Activated CD4-positive, alpha-beta memory T cell treated with anti-CD3 and anti-CD28 coated beads, Interleukin-2, amount 10 ng/mL, durations not matched to agents 7 days and 5 days (primary cell): Measurements from ENCODE around the gene RPAIN. TPM values are rescaled to one million over a fixed set of nuclear protein-coding genes. Genes with fewer than 3 reads are reported as not detected.

Source experiments
- CTCF ChIA-PET: fragments of 350-600 bp; sonication (Branson Sonifier 250); formaldehyde crosslinking; loops from one replicate; lab custom pipeline; 2021; ENCODE audit warnings: antibody characterized with exemption, inconsistent platforms; lab: Charles Lee
- POLR2A ChIA-PET: fragments of 350-600 bp; sonication (Branson Sonifier 250); formaldehyde crosslinking; loops from one replicate; lab custom pipeline; 2021; ENCODE audit warnings: antibody characterized with exemption; lab: Charles Lee
- DNase-seq: peaks from one replicate; pipeline ENCODE4 v3.0.0-alpha.2; 2020
- H3K27ac Mint-ChIP-seq: one replicate; pipeline ENCODE4 v1.8.0; 2021; ENCODE audit warnings: mild to moderate bottlenecking, mixed read lengths
- H3K27me3 Mint-ChIP-seq: one replicate; pipeline ENCODE4 v1.8.0; 2021; ENCODE audit warnings: mixed read lengths
- H3K36me3 Mint-ChIP-seq: one replicate; pipeline ENCODE4 v1.8.0; 2021; ENCODE audit warnings: low read depth, mixed read lengths
- H3K4me1 Mint-ChIP-seq: one replicate; pipeline ENCODE4 v1.8.0; 2021; ENCODE audit warnings: mixed read lengths
- H3K4me3 Mint-ChIP-seq: one replicate; pipeline ENCODE4 v1.8.0; 2021; ENCODE audit warnings: mild to moderate bottlenecking, mixed read lengths
- H3K9me3 Mint-ChIP-seq: one replicate; pipeline ENCODE4 v1.8.0; 2021; ENCODE audit warnings: mixed read lengths
- total RNA-seq, 2 experiments: library from RNA; stranded (reverse); gene quantifications; one replicate each; pipeline ENCODE4 v1.2.3, GENCODE V29; 2021

RPAIN gene
- total RNA-seq, 2 experiments from 2014 or later = 49.5 to 52.2 TPM

DNA sequence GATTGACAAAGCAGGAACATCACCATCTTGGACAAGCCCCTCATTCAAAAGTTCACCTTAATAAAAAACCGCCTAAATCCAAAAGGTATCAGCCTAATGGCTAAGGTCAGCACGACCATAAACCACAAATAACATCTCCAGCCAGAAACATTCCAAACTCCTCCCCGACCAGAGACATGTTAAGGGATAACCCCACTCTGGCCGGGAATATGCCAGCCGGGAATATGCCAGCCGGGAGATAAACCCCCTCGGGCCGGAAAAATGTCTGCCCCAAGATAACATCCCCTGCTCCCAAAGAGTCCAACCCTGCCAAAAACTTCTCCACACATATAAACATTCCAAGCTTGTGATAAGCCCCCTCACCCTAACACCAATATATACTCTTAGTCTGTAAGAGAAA, 47.4 kb downstream of the RPAIN start:
- H3K27ac Mint-ChIP-seq = peak overlapping the region; percentile 32
- peaks cover 12% of the 10 kb centered on the region for H3K36me3 Mint-ChIP-seq
- H3K4me1 Mint-ChIP-seq = peaks cover 44% of the 10 kb centered on the region
- H3K9me3 Mint-ChIP-seq = no peaks in the 10 kb centered on the region
- POLR2A ChIA-PET = interaction anchor here (1.1 to 3.0 kb wide), 6 partner anchors 12 to 276 kb away, joined by 4 to 46 read pairs (median 14); partner anchors contain the start of genes C1QBP, DERL2, MIS12 and NUP88
- peak overlapping the region; percentile 84 for H3K4me3 Mint-ChIP-seq
- DNase-seq = no peak
- CTCF ChIA-PET = interaction anchor here (1.4 to 2.8 kb wide), 3 partner anchors 18 to 28 kb away, joined by 3 to 21 read pairs (median 5); partner anchors contain the start of genes C1QBP, DERL2 and MIS12
- no peaks in the 10 kb centered on the region for H3K27me3 Mint-ChIP-seq

GRCh38 chr17:5468075-5468473, 48.1 kb downstream of the RPAIN start:
- Mint-ChIP-seq H3K4me3 (peak overlapping the region; percentile 84), H3K27ac (peak overlapping the region; percentile 32), H3K9me3 (no peaks in the 10 kb centered on the region), H3K36me3 (peaks cover 13% of the 10 kb centered on the region), H3K27me3 (no peaks in the 10 kb centered on the region), H3K4me1 (peaks cover 44% of the 10 kb centered on the region)
- CTCF ChIA-PET = interaction anchor here (1.1 to 2.8 kb wide), 2 partner anchors 18 to 29 kb away, joined by 4 to 21 read pairs; partner anchors contain the start of genes C1QBP, DERL2 and MIS12
- POLR2A ChIA-PET = interaction anchor here (1.1 to 3.0 kb wide), 9 partner anchors 11 to 276 kb away, joined by 3 to 46 read pairs (median 7); partner anchors contain the start of genes C1QBP, DERL2, MIS12 and NUP88
- peak; percentile 19 for DNase-seq

GRCh38 chr17:5472511-5472910, 52.5 kb downstream of the RPAIN start:
- H3K27ac Mint-ChIP-seq = no peak overlapping the region
- POLR2A ChIA-PET = no interaction called here
- DNase-seq = no peak
- H3K9me3 Mint-ChIP-seq = no peaks in the 10 kb centered on the region
- H3K27me3 Mint-ChIP-seq = no peaks in the 10 kb centered on the region
- peaks cover 42% of the 10 kb centered on the region for H3K36me3 Mint-ChIP-seq
- H3K4me1 Mint-ChIP-seq = peaks cover 17% of the 10 kb centered on the region
- H3K4me3 Mint-ChIP-seq = no peak overlapping the region
- CTCF ChIA-PET = no interaction called here

GRCh38 chr17:5473906-5474305, 53.9 kb downstream of the RPAIN start:
- DNase-seq = no peak
- Mint-ChIP-seq H3K36me3 (peaks cover 55% of the 10 kb centered on the region), H3K9me3 (no peaks in the 10 kb centered on the region), H3K27ac (no peak overlapping the region), H3K4me3 (no peak overlapping the region), H3K27me3 (no peaks in the 10 kb centered on the region), H3K4me1 (peaks cover 11% of the 10 kb centered on the region)
- ChIA-PET CTCF (interaction anchor here (1.0 to 1.2 kb wide), 2 partner anchors 35 to 81 kb away, joined by 5 read pairs; partner anchors contain the start of gene C1QBP), POLR2A (interaction anchor here (2.4 kb wide), 1 partner anchor 12 kb away, joined by 11 read pairs; the partner anchor contains the start of genes DERL2 and MIS12)

DNA sequence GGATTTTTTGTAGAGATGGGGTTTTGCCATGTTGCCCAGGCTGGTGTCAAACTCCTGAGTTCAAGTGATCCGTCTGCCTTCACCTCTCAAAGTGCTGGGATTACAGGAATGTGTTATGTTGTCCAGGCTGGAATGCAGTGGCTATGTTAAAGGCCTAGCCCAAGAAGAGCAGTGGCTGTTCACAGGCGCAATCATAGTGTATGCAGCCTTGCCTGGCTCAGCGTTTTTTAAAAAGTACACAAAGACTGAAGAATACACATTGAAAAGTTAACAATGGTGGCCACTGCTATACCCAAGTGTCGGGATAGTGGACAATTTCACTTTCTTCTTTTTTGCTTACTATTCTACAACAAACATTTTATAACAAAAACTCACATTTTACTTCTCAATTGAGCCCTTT, 59.0 kb downstream of the RPAIN start:
- ChIA-PET CTCF (no interaction called here), POLR2A (interaction anchor here (1.1 kb wide), 1 partner anchor 11 kb away, joined by 4 read pairs; no protein-coding TSS in a partner anchor)
- Mint-ChIP-seq H3K27me3 (no peaks in the 10 kb centered on the region), H3K27ac (no peak overlapping the region), H3K36me3 (peaks cover 83% of the 10 kb centered on the region), H3K4me3 (no peak overlapping the region), H3K4me1 (peaks cover 18% of the 10 kb centered on the region), H3K9me3 (no peaks in the 10 kb centered on the region)
- DNase-seq = no peak

GRCh38 chr17:5480962-5481361, 61.0 kb downstream of the RPAIN start:
- Mint-ChIP-seq H3K4me1 (peaks cover 37% of the 10 kb centered on the region), H3K36me3 (peaks cover 74% of the 10 kb centered on the region), H3K27ac (no peak overlapping the region), H3K27me3 (no peaks in the 10 kb centered on the region), H3K4me3 (no peak overlapping the region), H3K9me3 (no peaks in the 10 kb centered on the region)
- ChIA-PET CTCF (interaction anchor here (1.3 kb wide), 1 partner anchor 39 kb away, joined by 3 read pairs; no protein-coding TSS in a partner anchor), POLR2A (interaction anchor here (1.0 kb wide), 1 partner anchor 10 kb away, joined by 11 read pairs; no protein-coding TSS in a partner anchor)
- no peak for DNase-seq

- H3K4me3 Mint-ChIP-seq = no peak overlapping the region
- H3K9me3 Mint-ChIP-seq = no peaks in the 10 kb centered on the region
- H3K27me3 Mint-ChIP-seq = no peaks in the 10 kb centered on the region
- H3K27ac Mint-ChIP-seq = no peak overlapping the region
- CTCF ChIA-PET = interaction anchor here (1.3 kb wide), 1 partner anchor 40 kb away, joined by 3 read pairs; no protein-coding TSS in a partner anchor
- peaks cover 74% of the 10 kb centered on the region for H3K36me3 Mint-ChIP-seq
- peaks cover 37% of the 10 kb centered on the region for H3K4me1 Mint-ChIP-seq
- POLR2A ChIA-PET = no interaction called here
- DNase-seq = no peak
Observed at GRCh38 chr17:5481451-5481850, 61.5 kb downstream of the RPAIN start.

Other genes with a start within 250 kb of the RPAIN start
- gene ZNF594, start 228.3 kb upstream of the RPAIN start, total RNA-seq = 1 to 10 TPM; 7.0 to 8.6 TPM
- gene SCIMP, start 185.3 kb upstream of the RPAIN start, total RNA-seq = not detected
- 10 to 100 TPM; 37.3 to 37.8 TPM for gene RABEP1, start 137.9 kb upstream of the RPAIN start, total RNA-seq
- 10 to 100 TPM; 80.6 to 85.9 TPM for gene NUP88, start 520 bp upstream of the RPAIN start, total RNA-seq
- gene C1QBP, start 19.0 kb downstream of the RPAIN start, total RNA-seq = 100 to 1,000 TPM; 123 TPM
- 10 to 100 TPM; 15.0 to 16.3 TPM for gene DHX33, start 48.8 kb downstream of the RPAIN start, total RNA-seq
- 10 to 100 TPM; 76.6 to 76.8 TPM for gene DERL2, start 66.0 kb downstream of the RPAIN start, total RNA-seq
- gene MIS12, start 66.4 kb downstream of the RPAIN start, total RNA-seq = 10 to 100 TPM; 28.7 to 29.0 TPM
- 100 to 1,000 TPM; 102 to 104 TPM for gene NLRP1, start 164.3 kb downstream of the RPAIN start, total RNA-seq